GM06990 (cell line): ENCODE data around the gene MED19.
A peak's percentile ranks its signal among the peaks of the same experiment; 100 is the strongest.

Experiments
- DNase-seq: peaks from one replicate; pipeline ENCODE4 v3.0.0-alpha.2; 2011; ENCODE audit not compliant: insufficient read length; ENCODE audit errors: extremely low read depth
- H3K27me3 ChIP-seq: replicated peaks from 2 replicates; pipeline ENCODE4 v1.6.0; 2011; ENCODE audit warnings: low read length; ENCODE audit not compliant: control insufficient read depth, insufficient read depth
- H3K36me3 ChIP-seq: 2 replicates; pipeline ENCODE4 v1.5.1; 2011; ENCODE audit warnings: low read length; ENCODE audit not compliant: control insufficient read depth, insufficient read depth
- H3K4me3 ChIP-seq: replicated peaks from 2 replicates; pipeline ENCODE4 v1.5.1; 2011; ENCODE audit warnings: low read depth, mild to moderate bottlenecking, control low read depth, low read length
- CTCF ChIP-seq: IDR thresholded peaks from 2 replicates; pipeline ENCODE4 v1.5.1; 2011; ENCODE audit warnings: low read length, control low read depth, mild to moderate bottlenecking, inconsistent platforms; ENCODE audit not compliant: insufficient read depth, poor library complexity, severe bottlenecking

The MED19 gene

DNA sequence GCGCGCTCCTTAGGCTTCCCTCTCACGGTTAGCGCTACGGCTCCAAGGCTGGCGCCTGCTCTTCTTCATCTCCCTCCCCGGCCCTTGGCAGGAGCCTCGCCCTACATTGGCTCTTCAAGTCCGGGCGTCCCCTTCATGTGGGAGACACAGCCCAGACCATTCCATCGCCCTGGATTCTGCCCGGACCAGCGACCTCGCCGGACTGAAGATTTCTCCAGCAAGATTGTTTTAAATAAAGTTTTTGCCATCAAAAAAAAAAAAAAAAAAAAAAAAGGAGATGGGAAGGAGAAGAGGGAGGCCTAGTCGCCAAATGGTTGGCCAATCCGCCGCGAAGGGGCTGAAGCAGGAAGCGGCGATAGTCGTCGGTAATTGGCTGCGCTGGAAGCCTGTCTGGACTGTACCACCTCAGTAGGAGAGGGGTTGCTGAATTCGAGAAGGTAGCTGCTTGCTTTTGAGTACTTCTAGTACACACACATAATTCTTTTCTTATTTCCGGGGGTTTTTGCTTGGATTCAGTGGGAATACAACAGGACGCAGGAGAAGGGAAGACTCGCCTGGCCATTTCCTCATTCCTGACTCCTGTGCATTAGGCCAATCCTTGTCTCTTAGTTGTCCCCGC is 44.8 kb downstream of the MED19 start:
- Histone ChIP-seq H3K4me3 (peak overlapping the region; percentile 81), H3K27me3 (no peaks in the 10 kb centered on the region), H3K36me3 (peaks cover 2% of the 10 kb centered on the region; the same call in 1 of the 2 replicates)
- peak; percentile 93 for DNase-seq
- TF ChIP-seq CTCF = no peak

DNA sequence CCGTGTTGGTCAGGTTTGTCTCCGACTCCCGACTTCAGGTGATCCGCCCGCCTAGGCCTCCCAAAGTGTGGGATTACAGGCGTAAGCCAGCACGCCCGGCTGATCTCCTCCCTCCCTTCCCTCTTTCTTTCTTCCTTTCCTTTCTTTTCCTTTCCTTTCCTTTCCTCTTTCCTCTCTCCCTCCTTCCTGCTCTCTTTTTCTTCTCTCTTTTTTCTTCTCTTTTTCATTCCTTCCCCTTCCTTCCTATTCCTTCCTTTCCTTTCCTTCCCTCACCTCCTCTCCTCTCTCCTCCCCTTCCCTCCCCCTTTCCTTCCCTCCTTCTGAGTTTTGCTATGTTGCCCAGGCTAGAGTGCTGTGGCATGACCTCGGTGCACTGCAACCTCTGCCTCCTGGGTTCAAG is 48.0 kb downstream of the MED19 start:
- Histone ChIP-seq H3K27me3 (no peaks in the 10 kb centered on the region), H3K4me3 (no peak overlapping the region), H3K36me3 (peaks cover 13% of the 10 kb centered on the region)
- no peak for TF ChIP-seq CTCF
- DNase-seq = no peak

DNA sequence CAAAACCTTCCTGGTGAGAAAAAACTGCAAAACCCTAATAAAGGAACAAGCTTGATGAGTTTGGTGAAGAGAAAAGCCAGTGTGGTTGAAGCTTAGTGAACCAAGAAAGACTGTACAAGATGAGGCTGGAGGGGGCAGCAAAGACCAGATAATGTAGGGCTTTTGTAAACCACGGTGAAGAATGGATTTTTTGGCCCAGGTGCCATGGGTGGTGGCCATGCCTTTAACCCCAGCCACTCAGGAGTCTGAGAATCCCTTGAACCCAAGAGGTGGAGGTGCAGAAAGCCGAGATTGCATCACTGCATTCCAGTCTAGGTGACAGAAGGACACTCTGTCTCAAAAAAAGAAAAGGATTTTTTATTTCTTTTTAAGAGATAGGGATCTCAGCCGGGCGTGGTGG is 49.1 kb downstream of the MED19 start:
- peak; percentile 34 for TF ChIP-seq CTCF
- DNase-seq = no peak
- Histone ChIP-seq H3K27me3 (no peaks in the 10 kb centered on the region), H3K36me3 (peaks cover 13% of the 10 kb centered on the region), H3K4me3 (no peak overlapping the region)

GRCh38 chr11:57659669-57660068 is 52.3 kb downstream of the MED19 start:
- no peak for DNase-seq
- Histone ChIP-seq H3K4me3 (no peak overlapping the region), H3K36me3 (peaks cover 13% of the 10 kb centered on the region), H3K27me3 (no peaks in the 10 kb centered on the region)
- no peak for TF ChIP-seq CTCF

DNA sequence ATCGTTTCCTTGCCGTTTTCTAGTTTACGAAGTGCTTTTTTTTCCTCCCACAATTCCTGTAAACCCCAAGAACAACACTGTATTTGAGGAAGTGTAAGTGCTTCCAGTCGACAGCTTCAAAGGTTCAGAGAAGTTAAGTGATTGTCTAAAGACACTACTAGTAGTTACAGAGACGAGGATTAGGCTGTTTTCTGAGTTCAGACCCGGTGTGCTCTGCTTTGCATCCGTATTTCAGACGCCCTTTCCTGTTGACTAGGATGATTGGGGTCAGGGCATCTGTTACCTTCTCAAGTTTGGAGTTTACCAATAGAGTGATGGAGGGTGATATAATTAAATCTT is 54.0 kb downstream of the MED19 start:
- Histone ChIP-seq H3K27me3 (no peaks in the 10 kb centered on the region), H3K36me3 (peaks cover 13% of the 10 kb centered on the region), H3K4me3 (peak overlapping the region; percentile 71)
- TF ChIP-seq CTCF = no peak
- no peak for DNase-seq
